NCI-H526 (cell line): ENCODE results near the gene PHLPP2.
A peak's percentile ranks its signal among the peaks of the same experiment; 100 is the strongest.

Experiments
- DNase-seq, 2 experiments: peaks; one replicate each; lab custom pipeline; 2025; lab: John Stamatoyannopoulos, UW

The PHLPP2 gene

GRCh38 chr16:71671165-71671564, 53.3 kb downstream of the PHLPP2 start:
- DNase-seq, result no peak

DNA sequence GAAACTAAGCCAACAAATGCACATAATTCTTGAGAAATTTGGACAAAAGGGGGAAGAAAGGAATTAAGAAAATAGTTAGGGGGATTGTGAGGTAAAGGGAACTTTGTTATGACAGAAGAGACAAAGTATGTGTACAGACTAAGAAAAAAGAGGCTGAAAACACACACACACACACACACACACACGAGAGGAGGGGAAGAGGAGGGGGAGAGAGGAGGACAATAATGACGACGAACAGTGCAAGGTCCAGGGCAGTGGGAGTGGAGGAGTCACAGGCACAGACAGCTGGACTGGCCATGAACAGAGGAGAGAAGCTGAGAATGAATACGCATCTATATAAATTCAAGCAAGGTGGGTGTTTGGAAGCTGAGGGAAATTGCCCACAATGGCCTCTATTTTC, 54.0 kb downstream of the PHLPP2 start:
- no peak for DNase-seq

GRCh38 chr16:71669926-71670536, 54.5 kb downstream of the PHLPP2 start:
- DNase-seq, result no peak

DNA sequence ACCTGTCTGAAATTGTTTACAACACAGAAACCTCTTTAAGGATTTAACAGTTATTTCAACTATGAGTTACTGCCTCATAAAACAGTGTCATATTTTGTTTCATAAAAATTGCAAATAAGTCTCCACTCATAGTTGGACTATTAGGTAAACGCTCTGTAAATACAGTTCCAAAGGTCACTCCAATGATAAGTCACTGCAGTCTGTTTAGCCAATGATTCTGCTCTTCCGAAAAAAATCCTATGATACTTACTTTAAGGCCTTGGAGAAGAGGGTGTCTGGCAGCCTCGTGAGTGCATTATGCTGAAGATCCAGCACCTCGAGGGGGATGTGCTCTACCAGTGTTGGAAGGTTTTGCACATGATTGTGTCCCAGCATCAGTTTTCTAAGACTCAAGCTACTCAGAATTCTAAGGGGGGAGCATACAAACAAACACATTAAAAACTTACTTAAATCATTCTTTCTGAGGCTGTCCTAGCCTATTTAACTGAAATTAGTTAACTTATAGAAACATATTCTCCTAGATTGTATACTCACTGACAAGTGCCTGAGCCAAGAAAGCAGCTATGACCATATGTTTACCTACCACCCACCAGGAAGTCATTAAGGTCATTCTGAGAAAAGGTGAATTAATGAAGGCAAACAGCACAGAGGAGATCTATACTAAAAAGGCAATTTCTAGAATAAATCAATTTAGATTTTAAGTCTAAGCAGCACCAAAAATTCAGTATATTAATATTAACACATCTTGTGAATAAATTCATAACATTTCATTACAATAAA, 57.4 kb downstream of the PHLPP2 start:
- peak in 1 of 2 experiments; percentile 40 for DNase-seq

- DNase-seq, result no peak
These were observed 58.2 kb downstream of the PHLPP2 start for GRCh38 chr16:71666264-71666663.

DNA sequence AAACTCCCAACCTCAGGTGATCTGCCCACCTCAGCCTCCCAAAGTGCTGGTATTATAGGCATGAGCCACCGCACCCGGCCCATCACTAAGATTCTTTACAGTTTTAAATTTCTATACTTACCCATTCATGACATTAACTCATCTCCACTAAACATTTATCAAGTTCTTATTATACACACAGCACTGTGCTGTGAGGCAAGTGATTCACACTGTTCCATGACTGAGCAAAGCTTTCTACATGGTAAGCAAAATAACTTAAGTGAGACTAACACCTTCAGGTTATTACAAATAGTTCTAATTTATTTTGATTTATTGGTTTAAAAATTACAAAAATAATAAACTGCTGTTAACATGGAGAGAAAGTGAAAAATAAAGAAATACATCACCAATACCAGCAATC, 65.0 kb downstream of the PHLPP2 start:
- DNase-seq, result no peak

DNA sequence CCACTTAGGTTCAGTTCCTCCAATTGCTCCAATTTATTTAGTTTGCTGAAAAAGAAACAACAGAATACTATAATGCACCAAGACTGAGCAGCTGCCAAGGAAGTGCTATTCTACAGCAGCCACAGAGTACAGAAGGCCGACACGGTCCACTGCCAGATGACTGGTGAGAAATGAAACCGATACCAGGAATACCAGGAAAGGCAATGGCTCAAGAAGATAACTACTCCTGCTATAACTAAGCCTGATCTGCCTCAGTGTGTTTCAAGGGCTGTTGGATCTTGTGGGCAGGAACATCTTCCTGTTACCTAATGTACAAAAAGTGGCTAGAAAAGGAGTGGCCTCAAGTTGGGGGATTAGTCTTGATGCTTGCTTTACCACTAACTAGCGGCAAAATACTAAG, 65.7 kb downstream of the PHLPP2 start:
- no peak for DNase-seq

GRCh38 chr16:71649704-71650103, 74.8 kb downstream of the PHLPP2 start:
- no peak for DNase-seq

DNA sequence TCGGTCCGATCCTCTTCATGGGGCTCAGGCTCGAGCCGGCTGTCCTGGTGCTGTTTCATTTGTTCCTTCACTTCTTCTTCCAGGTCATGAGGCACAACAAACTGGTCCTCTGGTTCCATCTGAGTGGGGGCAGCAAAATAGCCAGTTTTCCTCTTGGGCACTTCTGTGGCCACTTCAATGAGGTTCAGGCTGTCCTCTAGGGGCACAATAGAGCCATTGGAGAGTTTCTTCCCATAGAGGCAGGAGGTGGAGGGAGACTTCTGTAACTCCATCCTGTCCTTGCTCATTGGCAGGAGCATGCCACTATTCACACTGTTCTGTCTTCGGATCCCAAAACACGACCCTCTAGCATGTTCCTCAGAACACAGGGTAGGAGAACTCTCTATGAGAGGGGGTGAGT, 75.6 kb downstream of the PHLPP2 start:
- DNase-seq, result peak in 1 of 2 experiments; percentile 9

GRCh38 chr16:71648162-71648561, 76.3 kb downstream of the PHLPP2 start:
- peak; percentile 33 to 74 for DNase-seq

- DNase-seq, result no peak
These were observed 77.1 kb downstream of the PHLPP2 start for GRCh38 chr16:71647391-71647790.

- peak in 1 of 2 experiments; percentile 50 for DNase-seq
These were observed 79.1 kb downstream of the PHLPP2 start for GRCh38 chr16:71645450-71645849.

DNA sequence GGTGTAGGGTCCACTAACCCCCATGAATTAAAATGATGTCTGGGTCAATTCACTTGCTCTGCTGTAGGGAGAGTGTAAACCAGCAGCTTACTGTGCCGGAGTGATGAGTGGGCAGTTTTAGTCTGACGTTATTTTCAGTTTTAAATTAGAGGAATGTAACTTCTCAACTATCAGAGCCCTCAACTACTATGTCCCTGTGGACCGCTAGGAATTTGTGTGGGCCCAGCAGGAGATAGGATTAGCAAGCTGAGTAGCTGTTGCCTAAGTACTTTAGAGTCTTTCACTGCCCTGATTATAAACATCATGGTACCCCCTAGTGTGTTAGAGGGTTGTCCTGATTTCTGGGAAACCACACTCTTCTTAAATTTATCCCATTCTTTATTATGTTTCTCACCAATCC, 87.1 kb downstream of the PHLPP2 start:
- DNase-seq, result no peak

GRCh38 chr16:71635632-71636031, 88.9 kb downstream of the PHLPP2 start:
- DNase-seq, result no peak

DNA sequence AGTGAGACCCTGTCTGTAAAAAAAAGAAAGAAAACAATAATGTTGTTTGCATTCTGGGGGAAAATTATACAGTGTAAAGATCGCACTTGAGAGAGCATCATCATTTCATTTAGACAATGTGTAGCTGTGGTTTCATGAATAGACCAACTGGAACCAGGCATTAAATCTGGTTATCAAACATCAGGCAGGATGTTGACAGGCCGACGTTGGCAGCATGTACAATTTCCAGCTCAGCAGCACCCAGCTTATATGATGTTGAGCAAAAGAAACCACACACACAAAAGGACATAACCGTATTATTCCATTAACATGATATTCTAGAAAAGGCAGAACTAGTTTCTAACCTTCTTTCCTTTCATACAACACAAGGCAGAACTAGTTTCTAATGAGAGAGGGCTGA, 92.7 kb downstream of the PHLPP2 start:
- DNase-seq, result no peak

DNA sequence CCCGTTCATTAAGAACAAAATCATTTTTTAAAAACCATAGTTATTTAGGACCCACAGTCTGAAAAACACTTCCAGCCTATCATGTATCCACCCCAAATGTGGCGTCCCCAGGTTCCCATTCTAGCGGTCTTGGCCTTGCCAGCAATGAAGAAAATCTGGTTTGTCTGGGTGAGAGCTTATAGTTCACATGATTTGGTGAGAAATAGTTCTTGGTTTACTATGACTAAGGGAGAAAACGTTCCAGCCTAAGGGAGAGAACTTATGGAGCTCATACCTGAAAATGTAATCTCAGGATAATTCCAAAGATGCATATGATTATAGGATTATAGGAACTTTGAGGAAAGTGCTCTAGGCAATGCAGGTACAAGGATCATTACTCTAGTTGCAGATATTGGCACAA, 93.7 kb downstream of the PHLPP2 start:
- no peak for DNase-seq

- peak; percentile 33 to 68 for DNase-seq
These were observed 95.1 kb downstream of the PHLPP2 start for GRCh38 chr16:71629278-71630016.

GRCh38 chr16:71628810-71629209, 95.7 kb downstream of the PHLPP2 start:
- peak in 1 of 2 experiments; percentile 48 for DNase-seq

GRCh38 chr16:71627731-71628181, 96.7 kb downstream of the PHLPP2 start:
- peak in 1 of 2 experiments; percentile 3 for DNase-seq

GRCh38 chr16:71626858-71627213, 97.7 kb downstream of the PHLPP2 start:
- DNase-seq, result peak in 1 of 2 experiments; percentile 49

GRCh38 chr16:71626018-71626857, 98.3 kb downstream of the PHLPP2 start, which contains the start of gene MARVELD3:
MARVELD3 (plus strand) TSS chr16:71626184; CDS start chr16:71626230, 46 bp downstream.
- peak; percentile 52 to 84 for DNase-seq
